T-helper 2 cell (primary cell): ENCODE data around the gene OR2D3.
"Not testable (repeated sequence)": the region's sequence is repeated elsewhere in the genome, so short reads cannot be mapped to it uniquely, and the experiment has no call there.

Source experiments
- DNase-seq, 5 experiments: peaks; one replicate each; pipeline versions ENCODE4 v3.0.0 to v3.0.0-alpha.2; 2012 to 2022

Gene OR2D3

DNA sequence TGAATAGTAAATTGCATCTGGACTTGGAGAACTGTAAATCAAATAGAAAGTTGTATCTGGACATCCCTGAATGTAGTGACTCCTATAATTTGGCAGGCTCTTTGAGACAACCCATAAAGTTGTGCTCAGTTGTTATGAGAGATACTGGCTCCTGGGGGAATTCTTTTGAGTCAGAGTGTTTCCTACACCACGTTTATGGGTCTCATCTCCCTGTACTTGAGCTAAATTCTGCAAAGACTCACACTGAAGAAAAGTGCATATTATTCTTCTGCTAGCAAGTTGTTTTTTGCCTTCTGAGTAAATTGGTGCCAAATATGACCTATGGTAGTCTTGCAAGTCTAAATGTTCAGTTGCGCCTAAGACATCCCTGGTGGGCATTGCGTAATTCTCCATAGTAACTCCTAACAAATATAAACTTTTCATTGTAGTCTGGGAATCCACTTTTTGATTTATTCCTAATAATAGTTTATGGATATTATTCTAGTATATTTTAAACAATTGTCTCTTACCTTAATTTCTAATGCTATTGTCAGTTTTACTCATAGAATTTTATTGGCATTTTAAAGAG is 10.4 kb downstream of the OR2D3 start:
- no peak for DNase-seq

DNA sequence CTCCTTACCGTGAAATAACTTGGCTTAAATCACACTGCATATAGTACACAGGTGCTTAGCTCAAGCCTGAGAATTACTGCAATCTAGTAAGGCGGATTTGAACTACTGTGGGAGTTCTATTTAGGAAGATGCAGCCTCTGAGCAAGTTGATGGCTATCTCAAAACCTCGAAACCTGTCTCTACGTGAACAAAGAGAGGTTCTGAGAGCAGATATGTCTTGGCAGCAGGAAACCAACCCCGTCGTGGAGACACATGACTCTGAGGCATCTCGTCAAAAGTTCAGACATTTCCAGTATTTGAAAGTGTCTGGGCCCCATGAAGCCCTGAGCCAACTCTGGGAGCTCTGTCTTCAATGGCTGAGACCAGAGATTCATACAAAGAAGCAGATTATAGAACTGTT is 11.3 kb downstream of the OR2D3 start:
- DNase-seq: peak in 1 of 5 experiments; percentile 70

DNA sequence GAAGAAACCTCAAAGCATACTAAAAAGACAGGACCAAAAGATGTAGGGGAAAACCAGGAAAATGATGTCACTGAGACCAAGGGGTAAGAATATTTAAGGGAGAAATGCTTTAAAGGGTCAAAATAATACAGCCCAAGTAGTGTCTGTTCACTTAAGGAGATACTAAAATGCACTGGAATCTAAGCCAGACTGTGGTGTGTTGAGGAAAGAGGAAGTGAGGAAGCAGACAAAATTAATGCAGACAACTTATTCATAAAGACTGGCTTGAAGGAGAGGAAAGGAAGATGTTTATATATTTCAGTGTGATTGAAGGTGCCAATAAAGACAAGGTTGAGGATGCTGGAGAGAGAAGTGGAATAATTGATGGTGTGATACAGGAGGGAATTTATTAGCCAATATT is 21.2 kb downstream of the OR2D3 start:
- DNase-seq: no peak

- DNase-seq: no peak
These were observed 22.3 kb downstream of the OR2D3 start for GRCh38 chr11:6943131-6943530.

- DNase-seq: not testable (repeated sequence)
These were observed 33.4 kb downstream of the OR2D3 start for GRCh38 chr11:6954248-6954647.

DNA sequence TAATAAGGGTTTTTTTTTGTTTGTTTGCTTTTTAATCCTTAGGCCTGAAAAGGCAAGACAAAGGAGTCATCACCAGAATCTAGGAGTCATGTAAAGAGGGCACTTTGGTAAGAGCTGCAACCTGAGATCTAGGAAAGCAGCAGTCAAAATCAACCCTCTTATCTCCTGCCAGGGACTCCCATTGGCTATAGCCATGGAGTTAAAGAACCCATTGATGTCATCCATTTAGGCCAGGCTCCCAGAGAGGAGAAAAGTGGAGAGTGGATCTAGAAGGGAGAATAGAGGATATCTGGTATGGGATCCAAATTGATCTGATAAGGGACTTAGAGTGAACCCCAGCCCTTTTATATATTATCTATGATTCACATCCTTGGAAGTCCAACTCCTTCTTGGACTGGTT is 41.3 kb downstream of the OR2D3 start:
- no peak for DNase-seq

- no peak for DNase-seq
These were observed 41.9 kb downstream of the OR2D3 start for GRCh38 chr11:6962673-6963072.

DNA sequence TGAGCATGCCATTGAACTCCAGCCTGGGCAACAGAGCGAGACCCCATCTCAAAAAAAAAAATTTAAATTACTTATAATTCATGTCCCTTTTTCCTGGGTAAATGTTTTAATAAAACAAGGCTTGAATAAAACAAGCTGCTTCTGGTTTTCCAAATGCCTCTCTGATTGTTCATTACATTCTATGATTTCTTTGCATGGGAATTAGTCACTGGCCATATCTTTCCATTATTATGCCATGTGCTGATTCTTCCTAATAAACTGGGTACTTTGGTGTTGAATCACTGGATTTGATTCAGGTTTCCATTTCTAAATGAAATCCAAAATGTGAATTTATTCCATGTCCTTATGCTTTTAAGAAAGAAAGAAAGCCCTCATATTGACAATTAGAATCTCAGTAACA is 48.0 kb downstream of the OR2D3 start:
- DNase-seq: no peak

DNA sequence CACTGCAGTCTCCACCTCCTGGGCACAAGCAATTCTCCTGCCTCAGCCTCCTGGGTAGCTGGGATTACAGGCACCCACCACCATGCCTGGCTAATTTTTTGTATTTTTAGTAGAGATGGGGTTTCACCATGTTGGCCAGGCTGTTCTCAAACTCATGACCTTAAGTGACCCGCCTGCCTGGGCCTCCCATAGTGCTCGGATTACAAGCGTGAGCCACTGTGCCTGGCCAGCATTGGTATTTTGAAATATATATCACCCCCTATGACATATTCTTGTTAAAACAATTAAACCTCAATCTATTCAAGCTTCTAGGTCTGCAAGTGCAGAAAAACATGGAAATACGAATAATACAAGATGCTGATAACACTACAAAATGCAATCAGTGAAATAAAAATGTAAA is 49.1 kb downstream of the OR2D3 start:
- DNase-seq: not testable (repeated sequence)
